Measurements from ENCODE around the gene MTUS2.

DNA sequence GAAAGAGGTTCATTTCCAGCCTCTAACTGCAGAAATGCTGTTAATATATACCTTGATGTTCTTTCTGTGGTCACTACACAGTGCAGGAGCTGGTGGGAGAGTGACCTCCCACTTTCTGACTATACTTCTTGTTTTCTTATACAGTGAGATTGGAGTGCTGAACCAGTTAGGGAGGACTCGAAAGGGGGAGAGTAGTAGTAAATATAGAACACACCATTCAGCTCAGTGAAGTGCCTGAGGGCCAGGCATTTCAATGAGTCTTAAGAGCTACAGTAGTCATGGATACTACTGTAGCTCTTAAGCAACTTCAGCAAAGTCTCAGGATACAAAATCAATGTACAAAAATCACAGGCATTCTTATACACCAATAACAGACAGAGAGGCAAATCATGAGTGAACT lies 372.9 kb downstream of the MTUS2 start:
- TF ChIP-seq POLR2A (IDR thresholded peaks at IDR 0.05), result no peak
- no peak for TF ChIP-seq POLR2AphosphoS5 (IDR thresholded peaks at IDR 0.05)
- TF ChIP-seq, protein P1, sequence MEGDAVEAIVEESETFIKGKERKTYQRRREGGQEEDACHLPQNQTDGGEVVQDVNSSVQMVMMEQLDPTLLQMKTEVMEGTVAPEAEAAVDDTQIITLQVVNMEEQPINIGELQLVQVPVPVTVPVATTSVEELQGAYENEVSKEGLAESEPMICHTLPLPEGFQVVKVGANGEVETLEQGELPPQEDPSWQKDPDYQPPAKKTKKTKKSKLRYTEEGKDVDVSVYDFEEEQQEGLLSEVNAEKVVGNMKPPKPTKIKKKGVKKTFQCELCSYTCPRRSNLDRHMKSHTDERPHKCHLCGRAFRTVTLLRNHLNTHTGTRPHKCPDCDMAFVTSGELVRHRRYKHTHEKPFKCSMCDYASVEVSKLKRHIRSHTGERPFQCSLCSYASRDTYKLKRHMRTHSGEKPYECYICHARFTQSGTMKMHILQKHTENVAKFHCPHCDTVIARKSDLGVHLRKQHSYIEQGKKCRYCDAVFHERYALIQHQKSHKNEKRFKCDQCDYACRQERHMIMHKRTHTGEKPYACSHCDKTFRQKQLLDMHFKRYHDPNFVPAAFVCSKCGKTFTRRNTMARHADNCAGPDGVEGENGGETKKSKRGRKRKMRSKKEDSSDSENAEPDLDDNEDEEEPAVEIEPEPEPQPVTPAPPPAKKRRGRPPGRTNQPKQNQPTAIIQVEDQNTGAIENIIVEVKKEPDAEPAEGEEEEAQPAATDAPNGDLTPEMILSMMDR (IDR thresholded peaks at IDR 0.05), result no peak
